IPS-20b (cell line): ENCODE results near the gene CLSTN1.

Source experiments
- H3K27ac ChIP-seq: one replicate; pipeline ENCODE4 v1.5.1; 2013; ENCODE audit warnings: low read length
- H3K27me3 ChIP-seq: 2 replicates; pipeline ENCODE4 v1.6.1; 2013; ENCODE audit warnings: mild to moderate bottlenecking, low read length, inconsistent platforms; ENCODE audit not compliant: insufficient read depth
- H3K36me3 ChIP-seq: 2 replicates; pipeline ENCODE4 v1.6.1; 2013; ENCODE audit warnings: low read depth, mild to moderate bottlenecking, inconsistent platforms, low read length, moderate library complexity; ENCODE audit not compliant: insufficient read depth
- H3K4me1 ChIP-seq: 2 replicates; pipeline ENCODE4 v1.6.1; 2013; ENCODE audit warnings: mild to moderate bottlenecking, control low read depth, inconsistent platforms, low read length, moderate library complexity; ENCODE audit not compliant: insufficient read depth
- H3K4me3 ChIP-seq: 2 replicates; pipeline ENCODE4 v1.5.1; 2013; ENCODE audit warnings: mild to moderate bottlenecking, low read length, inconsistent platforms
- H3K9ac ChIP-seq: 2 replicates; pipeline ENCODE4 v1.6.1; 2013; ENCODE audit warnings: low read depth, mild to moderate bottlenecking, inconsistent platforms, low read length, moderate library complexity
- H3K9me3 ChIP-seq: 2 replicates; pipeline ENCODE4 v1.6.1; 2013; ENCODE audit warnings: mild to moderate bottlenecking, low read depth, low read length, inconsistent platforms; ENCODE audit not compliant: insufficient read depth

The CLSTN1 gene

GRCh38 chr1:9863371-9863770 is 39.6 kb upstream of the CLSTN1 start:
- no peak overlapping the region for H3K4me3 ChIP-seq
- no peak overlapping the region for H3K9ac ChIP-seq
- H3K9me3 ChIP-seq = no peaks in the 10 kb centered on the region
- peaks cover 7% of the 10 kb centered on the region; the same call in 1 of the 2 replicates for H3K4me1 ChIP-seq
- H3K27ac ChIP-seq = no peak overlapping the region
- no peaks in the 10 kb centered on the region for H3K27me3 ChIP-seq
- no peaks in the 10 kb centered on the region for H3K36me3 ChIP-seq

GRCh38 chr1:9861360-9861759 is 37.6 kb upstream of the CLSTN1 start:
- no peak overlapping the region for H3K4me3 ChIP-seq
- no peaks in the 10 kb centered on the region for H3K9me3 ChIP-seq
- H3K4me1 ChIP-seq = peaks cover 7% of the 10 kb centered on the region; the same call in 1 of the 2 replicates
- H3K9ac ChIP-seq = no peak overlapping the region
- H3K36me3 ChIP-seq = no peaks in the 10 kb centered on the region
- no peak overlapping the region for H3K27ac ChIP-seq
- H3K27me3 ChIP-seq = no peaks in the 10 kb centered on the region

- H3K4me3 ChIP-seq = no peak overlapping the region
- H3K9me3 ChIP-seq = no peaks in the 10 kb centered on the region
- no peaks in the 10 kb centered on the region for H3K27me3 ChIP-seq
- H3K9ac ChIP-seq = no peak overlapping the region
- no peak overlapping the region for H3K27ac ChIP-seq
- no peaks in the 10 kb centered on the region for H3K36me3 ChIP-seq
- peaks cover 7% of the 10 kb centered on the region; the same call in 1 of the 2 replicates for H3K4me1 ChIP-seq
These were observed 37.1 kb upstream of the CLSTN1 start for GRCh38 chr1:9860887-9861286.

GRCh38 chr1:9859281-9860014 is 35.7 kb upstream of the CLSTN1 start:
- Histone ChIP-seq H3K9me3 (no peaks in the 10 kb centered on the region), H3K36me3 (no peaks in the 10 kb centered on the region), H3K27me3 (no peaks in the 10 kb centered on the region), H3K27ac (no peak overlapping the region), H3K4me1 (peaks cover 7% of the 10 kb centered on the region; the same call in 1 of the 2 replicates), H3K9ac (peak overlapping the region; percentile 25), H3K4me3 (no peak overlapping the region)

GRCh38 chr1:9858293-9859035 is 34.7 kb upstream of the CLSTN1 start:
- Histone ChIP-seq H3K27me3 (no peaks in the 10 kb centered on the region), H3K9ac (no peak overlapping the region), H3K4me1 (peaks cover 7% of the 10 kb centered on the region; the same call in 1 of the 2 replicates), H3K9me3 (no peaks in the 10 kb centered on the region), H3K4me3 (no peak overlapping the region), H3K36me3 (no peaks in the 10 kb centered on the region), H3K27ac (no peak overlapping the region)

GRCh38 chr1:9855186-9855585 is 31.4 kb upstream of the CLSTN1 start:
- Histone ChIP-seq H3K27me3 (no peaks in the 10 kb centered on the region), H3K9ac (no peak overlapping the region), H3K9me3 (no peaks in the 10 kb centered on the region), H3K27ac (no peak overlapping the region), H3K36me3 (no peaks in the 10 kb centered on the region), H3K4me3 (no peak overlapping the region), H3K4me1 (peaks cover 16% of the 10 kb centered on the region)

GRCh38 chr1:9853249-9853595 is 29.5 kb upstream of the CLSTN1 start:
- Histone ChIP-seq H3K27me3 (no peaks in the 10 kb centered on the region), H3K9ac (0 out of 2 replicates have a peak overlapping the region, but pooled peaks have one; percentile 3), H3K9me3 (no peaks in the 10 kb centered on the region), H3K27ac (no peak overlapping the region), H3K36me3 (no peaks in the 10 kb centered on the region), H3K4me3 (no peak overlapping the region), H3K4me1 (peaks cover 9% of the 10 kb centered on the region)

GRCh38 chr1:9852410-9853248 is 28.9 kb upstream of the CLSTN1 start:
- Histone ChIP-seq H3K27ac (no peak overlapping the region), H3K27me3 (no peaks in the 10 kb centered on the region), H3K36me3 (no peaks in the 10 kb centered on the region), H3K9ac (0 out of 2 replicates have a peak overlapping the region, but pooled peaks have one; percentile 3), H3K4me3 (no peak overlapping the region), H3K9me3 (no peaks in the 10 kb centered on the region), H3K4me1 (peaks cover 9% of the 10 kb centered on the region)

GRCh38 chr1:9852004-9852403 is 28.2 kb upstream of the CLSTN1 start:
- peaks cover 9% of the 10 kb centered on the region for H3K4me1 ChIP-seq
- H3K36me3 ChIP-seq = no peaks in the 10 kb centered on the region
- H3K9ac ChIP-seq = no peak overlapping the region
- H3K27me3 ChIP-seq = no peaks in the 10 kb centered on the region
- no peak overlapping the region for H3K4me3 ChIP-seq
- no peak overlapping the region for H3K27ac ChIP-seq
- no peaks in the 10 kb centered on the region for H3K9me3 ChIP-seq

- Histone ChIP-seq H3K27ac (no peak overlapping the region), H3K36me3 (no peaks in the 10 kb centered on the region), H3K9ac (no peak overlapping the region), H3K27me3 (no peaks in the 10 kb centered on the region), H3K9me3 (no peaks in the 10 kb centered on the region), H3K4me3 (peak overlapping the region; percentile 48; the same call in 1 of the 2 replicates), H3K4me1 (peaks cover 9% of the 10 kb centered on the region)
These were observed 26.8 kb upstream of the CLSTN1 start for GRCh38 chr1:9850442-9851162.
